Neural progenitor cell (in vitro differentiated cells): ENCODE data around the gene GMPR. TPM values are rescaled to one million over a fixed set of nuclear protein-coding genes. Genes with fewer than 3 reads are reported as not detected.

ENCODE experiments used
- DNase-seq: peaks from one replicate; pipeline ENCODE4 v3.0.0-alpha.2; 2016; ENCODE audit warnings: low spot score
- H2AFZ ChIP-seq: fragments of 200-600 bp; sonication (generic); replicated peaks from 2 replicates; pipeline ENCODE4 v1.6.1; 2016; ENCODE audit warnings: antibody characterized with exemption
- H3F3A ChIP-seq: fragments of 200-600 bp; sonication (generic); 2 replicates; pipeline ENCODE4 v1.6.1; 2016; ENCODE audit warnings: antibody characterized with exemption, low read depth
- H3K27ac ChIP-seq: fragments of 200-600 bp; sonication (generic); 2 replicates; pipeline ENCODE4 v1.5.1; 2016; ENCODE audit warnings: mild to moderate bottlenecking
- H3K27me3 ChIP-seq: fragments of 200-600 bp; sonication (generic); 2 replicates; pipeline ENCODE4 v1.6.1; 2016; ENCODE audit warnings: mild to moderate bottlenecking, moderate library complexity
- H3K36me3 ChIP-seq: fragments of 200-600 bp; sonication (generic); 2 replicates; pipeline ENCODE4 v1.5.1; 2016
- H3K4me1 ChIP-seq: fragments of 200-600 bp; sonication (generic); 2 replicates; pipeline ENCODE4 v1.6.1; 2016; ENCODE audit warnings: mixed run types
- H3K4me2 ChIP-seq: fragments of 200-600 bp; sonication (generic); 2 replicates; pipeline ENCODE4 v1.6.1; 2016
- H3K4me3 ChIP-seq: fragments of 200-600 bp; sonication (generic); 2 replicates; pipeline ENCODE4 v1.5.1; 2016
- H3K79me2 ChIP-seq: fragments of 200-600 bp; sonication (generic); 2 replicates; pipeline ENCODE4 v1.6.1; 2016; ENCODE audit warnings: low read depth
- H3K9ac ChIP-seq: fragments of 200-600 bp; sonication (generic); 2 replicates; pipeline ENCODE4 v1.6.1; 2016
- H3K9me3 ChIP-seq: fragments of 200-600 bp; sonication (generic); 2 replicates; pipeline ENCODE4 v1.5.1; 2016; ENCODE audit warnings: low read depth
- H4K20me1 ChIP-seq: fragments of 200-600 bp; sonication (generic); 2 replicates; pipeline ENCODE4 v1.6.1; 2016; ENCODE audit warnings: low read depth
- H3K27ac Mint-ChIP-seq: 3 replicates; pipeline ENCODE4 v1.8.0; 2021; ENCODE audit warnings: mixed read lengths
- H3K27me3 Mint-ChIP-seq: 2 replicates; pipeline ENCODE4 v1.8.0; 2022; ENCODE audit warnings: low read depth, mild to moderate bottlenecking, inconsistent platforms, moderate library complexity, mixed read lengths; ENCODE audit not compliant: insufficient read depth
- H3K36me3 Mint-ChIP-seq: 3 replicates; pipeline ENCODE4 v1.8.0; 2021; ENCODE audit warnings: mixed read lengths
- H3K4me1 Mint-ChIP-seq: 3 replicates; pipeline ENCODE4 v1.8.0; 2021; ENCODE audit warnings: mixed read lengths
- H3K4me3 Mint-ChIP-seq: 3 replicates; pipeline ENCODE4 v1.8.0; 2021; ENCODE audit warnings: mild to moderate bottlenecking, moderate library complexity, mixed read lengths
- H3K9me3 Mint-ChIP-seq: 3 replicates; pipeline ENCODE4 v1.8.0; 2020; ENCODE audit warnings: mixed read lengths
- EZH2 ChIP-seq: fragments of 200-600 bp; sonication (generic); IDR thresholded peaks from 2 replicates; pipeline ENCODE4 v1.6.1; 2017; ENCODE audit warnings: antibody characterized with exemption, mild to moderate bottlenecking, moderate library complexity
- EZH2phosphoT487 ChIP-seq: fragments of 200-600 bp; sonication (generic); IDR thresholded peaks from 2 replicates; pipeline ENCODE4 v1.6.1; 2017; ENCODE audit warnings: antibody characterized with exemption
- total RNA-seq: library from RNA; depleted of rRNA; stranded (reverse); fragments of >200 nt; gene quantifications from 2 replicates; pipeline ENCODE4 v1.2.3, GENCODE V29; 2015; ENCODE audit warnings: low replicate concordance
- TF ChIP-seq, protein P1 (sequence below): fragments of 200-600 bp; sonication (generic); IDR thresholded peaks from 2 replicates; pipeline ENCODE4 v1.5.1; 2017; ENCODE audit warnings: antibody characterized with exemption, mild to moderate bottlenecking

GMPR gene
- total RNA-seq, 1 donor from 2014 or later: not detected

DNA sequence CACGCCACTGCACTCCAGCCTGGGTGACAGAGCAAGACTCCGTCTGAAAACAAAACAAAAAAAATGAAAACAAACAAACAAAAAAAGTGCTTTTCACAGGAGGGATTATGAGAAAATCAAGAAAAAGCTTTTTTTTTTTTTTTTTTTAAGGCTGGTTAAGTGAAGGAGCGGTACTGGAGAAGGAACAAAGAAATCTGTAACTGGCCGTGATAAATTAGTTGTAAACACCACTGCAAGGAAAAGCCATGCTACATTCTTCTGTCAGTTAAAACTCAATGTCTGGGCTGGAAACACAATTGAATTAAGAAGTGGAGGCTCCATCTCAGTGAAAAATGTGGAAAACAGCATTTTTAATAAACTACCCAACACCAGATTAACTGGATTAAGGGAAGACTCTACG lies 6.3 kb upstream of the GMPR start:
- H3K27ac Mint-ChIP-seq: no peak overlapping the region

GRCh38 chr6:16236009-16236501 lies 2.3 kb upstream of the GMPR start:
- H3K4me3 ChIP-seq: no peak overlapping the region
- H3K27ac ChIP-seq: no peak overlapping the region
- no peaks in the 10 kb centered on the region for H3K36me3 ChIP-seq
- peaks cover 58% of the 10 kb centered on the region for H3K27me3 ChIP-seq
- TF ChIP-seq EZH2 (no peak), EZH2phosphoT487 (no peak)
- TF ChIP-seq, protein P1, sequence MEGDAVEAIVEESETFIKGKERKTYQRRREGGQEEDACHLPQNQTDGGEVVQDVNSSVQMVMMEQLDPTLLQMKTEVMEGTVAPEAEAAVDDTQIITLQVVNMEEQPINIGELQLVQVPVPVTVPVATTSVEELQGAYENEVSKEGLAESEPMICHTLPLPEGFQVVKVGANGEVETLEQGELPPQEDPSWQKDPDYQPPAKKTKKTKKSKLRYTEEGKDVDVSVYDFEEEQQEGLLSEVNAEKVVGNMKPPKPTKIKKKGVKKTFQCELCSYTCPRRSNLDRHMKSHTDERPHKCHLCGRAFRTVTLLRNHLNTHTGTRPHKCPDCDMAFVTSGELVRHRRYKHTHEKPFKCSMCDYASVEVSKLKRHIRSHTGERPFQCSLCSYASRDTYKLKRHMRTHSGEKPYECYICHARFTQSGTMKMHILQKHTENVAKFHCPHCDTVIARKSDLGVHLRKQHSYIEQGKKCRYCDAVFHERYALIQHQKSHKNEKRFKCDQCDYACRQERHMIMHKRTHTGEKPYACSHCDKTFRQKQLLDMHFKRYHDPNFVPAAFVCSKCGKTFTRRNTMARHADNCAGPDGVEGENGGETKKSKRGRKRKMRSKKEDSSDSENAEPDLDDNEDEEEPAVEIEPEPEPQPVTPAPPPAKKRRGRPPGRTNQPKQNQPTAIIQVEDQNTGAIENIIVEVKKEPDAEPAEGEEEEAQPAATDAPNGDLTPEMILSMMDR: no peak
- no peaks in the 10 kb centered on the region for H4K20me1 ChIP-seq
- Mint-ChIP-seq H3K27ac (no peak overlapping the region), H3K9me3 (peaks cover 3% of the 10 kb centered on the region), H3K4me3 (no peak overlapping the region), H3K27me3 (peaks cover 27% of the 10 kb centered on the region), H3K4me1 (peaks cover 22% of the 10 kb centered on the region), H3K36me3 (peaks cover 2% of the 10 kb centered on the region)
- peaks cover 9% of the 10 kb centered on the region for H3K4me1 ChIP-seq
- peaks cover 10% of the 10 kb centered on the region for H3F3A ChIP-seq
- no peaks in the 10 kb centered on the region for H3K9me3 ChIP-seq
- H3K4me2 ChIP-seq: no peak overlapping the region
- DNase-seq: no peak
- H2AFZ ChIP-seq: no peak overlapping the region
- H3K9ac ChIP-seq: no peak overlapping the region
- H3K79me2 ChIP-seq: no peaks in the 10 kb centered on the region

More for the DNA sequence above, 6.3 kb upstream of the GMPR start:
- TF ChIP-seq EZH2phosphoT487: no peak
- H4K20me1 ChIP-seq: no peaks in the 10 kb centered on the region
- H3K4me3 ChIP-seq: no peak overlapping the region
- no peak overlapping the region for H3K9ac ChIP-seq
- H3K27ac ChIP-seq: no peak overlapping the region
- Mint-ChIP-seq H3K9me3 (peaks cover 3% of the 10 kb centered on the region), H3K4me1 (peaks cover 7% of the 10 kb centered on the region), H3K36me3 (peaks cover 2% of the 10 kb centered on the region), H3K4me3 (no peak overlapping the region), H3K27me3 (peaks cover 6% of the 10 kb centered on the region)
- no peak overlapping the region for H2AFZ ChIP-seq
- H3K4me1 ChIP-seq: peaks cover 27% of the 10 kb centered on the region
- DNase-seq: no peak
- H3K36me3 ChIP-seq: no peaks in the 10 kb centered on the region
- H3F3A ChIP-seq: no peaks in the 10 kb centered on the region
- no peak overlapping the region for H3K4me2 ChIP-seq
- H3K79me2 ChIP-seq: no peaks in the 10 kb centered on the region
- peaks cover 32% of the 10 kb centered on the region for H3K27me3 ChIP-seq
- H3K9me3 ChIP-seq: no peaks in the 10 kb centered on the region

GRCh38 chr6:16236631-16237199 lies 1.7 kb upstream of the GMPR start:
- TF ChIP-seq EZH2phosphoT487 (no peak), EZH2 (no peak)
- TF ChIP-seq, protein P1: no peak
- Histone ChIP-seq H3K4me2 (no peak overlapping the region), H4K20me1 (no peaks in the 10 kb centered on the region), H3K36me3 (no peaks in the 10 kb centered on the region), H3K27me3 (peaks cover 65% of the 10 kb centered on the region), H2AFZ (no peak overlapping the region), H3K4me3 (no peak overlapping the region), H3K9ac (no peak overlapping the region), H3K9me3 (no peaks in the 10 kb centered on the region), H3K4me1 (peaks cover 6% of the 10 kb centered on the region), H3K27ac (no peak overlapping the region), H3F3A (peaks cover 10% of the 10 kb centered on the region), H3K79me2 (no peaks in the 10 kb centered on the region)
- DNase-seq: no peak
- Mint-ChIP-seq H3K4me3 (peak overlapping the region; percentile 85), H3K36me3 (peaks cover 2% of the 10 kb centered on the region), H3K4me1 (peaks cover 27% of the 10 kb centered on the region), H3K27ac (no peak overlapping the region), H3K9me3 (peaks cover 3% of the 10 kb centered on the region), H3K27me3 (peaks cover 28% of the 10 kb centered on the region)

- Mint-ChIP-seq H3K9me3 (peaks cover 3% of the 10 kb centered on the region), H3K4me3 (peak overlapping the region; percentile 85), H3K4me1 (peaks cover 29% of the 10 kb centered on the region), H3K36me3 (peaks cover 2% of the 10 kb centered on the region), H3K27me3 (peaks cover 33% of the 10 kb centered on the region), H3K27ac (no peak overlapping the region)
- H3K4me1 ChIP-seq: peaks cover 6% of the 10 kb centered on the region
- H2AFZ ChIP-seq: no peak overlapping the region
- no peaks in the 10 kb centered on the region for H3K79me2 ChIP-seq
- no peak overlapping the region for H3K4me3 ChIP-seq
- no peak for TF ChIP-seq EZH2
- no peak for TF ChIP-seq EZH2phosphoT487
- TF ChIP-seq, protein P1: no peak
- peaks cover 70% of the 10 kb centered on the region for H3K27me3 ChIP-seq
- DNase-seq: no peak
- H3K9me3 ChIP-seq: no peaks in the 10 kb centered on the region
- H4K20me1 ChIP-seq: no peaks in the 10 kb centered on the region
- no peak overlapping the region for H3K27ac ChIP-seq
- H3K9ac ChIP-seq: no peak overlapping the region
- H3K36me3 ChIP-seq: no peaks in the 10 kb centered on the region
- H3F3A ChIP-seq: peaks cover 10% of the 10 kb centered on the region
- no peak overlapping the region for H3K4me2 ChIP-seq
These were observed 1.1 kb upstream of the GMPR start for GRCh38 chr6:16237242-16237641.
